ENCODE measurements around the gene FPR1. TPM values are rescaled to one million over a fixed set of nuclear protein-coding genes. Genes with fewer than 3 reads are reported as not detected.

Gene FPR1
- total RNA-seq, 2 experiments from 2014 or later: not detected

Other genes with a start within 250 kb of the FPR1 start
- not detected for gene SIGLEC6, start 220.2 kb downstream of the FPR1 start, total RNA-seq
- 10 to 100 TPM in 1 of 2 experiments, 1 to 10 TPM in 1; 8.9 to 10.1 TPM for gene ZNF175, start 180.6 kb downstream of the FPR1 start, total RNA-seq
- not detected for gene SIGLEC5, start 121.5 kb downstream of the FPR1 start, total RNA-seq
- gene SIGLEC14, start 105.1 kb downstream of the FPR1 start, total RNA-seq: under 1 TPM; 0.14 to 0.36 TPM
- 1 to 10 TPM; 2.0 to 2.1 TPM for gene SPACA6, start 58.5 kb downstream of the FPR1 start, total RNA-seq
- not detected for gene HAS1, start 27.9 kb downstream of the FPR1 start, total RNA-seq
- gene FPR2, start 9.3 kb upstream of the FPR1 start, total RNA-seq: not detected
- gene FPR3, start 43.3 kb upstream of the FPR1 start, total RNA-seq: not detected
- gene ZNF577, start 136.1 kb upstream of the FPR1 start, total RNA-seq: 1 to 10 TPM; 4.5 to 4.8 TPM
- 10 to 100 TPM; 12.1 to 12.2 TPM for gene ZNF649, start 153.1 kb upstream of the FPR1 start, total RNA-seq
- gene ZNF613, start 175.6 kb upstream of the FPR1 start, total RNA-seq: 1 to 10 TPM; 4.3 to 4.5 TPM
- gene ZNF350, start 235.0 kb upstream of the FPR1 start, total RNA-seq: 10 to 100 TPM; 11.3 to 11.4 TPM